ENCODE measurements around the gene AK2.
A peak's percentile ranks its signal among the peaks of the same experiment; 100 is the strongest.
"Not testable (repeated sequence)": the region's sequence is repeated elsewhere in the genome, so short reads cannot be mapped to it uniquely, and the experiment has no call there.

The AK2 gene

GRCh38 chr1:32997381-32997891 is 39.2 kb downstream of the AK2 start:
- DNase-seq, result no peak

- DNase-seq, result not testable (repeated sequence)
Observed at GRCh38 chr1:32993324-32993636, 43.4 kb downstream of the AK2 start.

GRCh38 chr1:32992489-32993323 is 44.0 kb downstream of the AK2 start:
- DNase-seq, result peak; percentile 27

GRCh38 chr1:32991819-32992488 is 44.7 kb downstream of the AK2 start:
- DNase-seq, result no peak

- no peak for DNase-seq
Observed at GRCh38 chr1:32991386-32991785, 45.3 kb downstream of the AK2 start.

- no peak for DNase-seq
Observed at GRCh38 chr1:32990887-32991286, 45.8 kb downstream of the AK2 start.

GRCh38 chr1:32989160-32990050 is 47.3 kb downstream of the AK2 start:
- DNase-seq, result peak; percentile 2

- no peak for DNase-seq
Observed at GRCh38 chr1:32988665-32989064, 48.0 kb downstream of the AK2 start.

- no peak for DNase-seq
Observed at GRCh38 chr1:32985226-32985625, 51.5 kb downstream of the AK2 start.

GRCh38 chr1:32984455-32985171 is 52.1 kb downstream of the AK2 start:
- DNase-seq, result peak; percentile 53

- DNase-seq, result no peak
Observed at GRCh38 chr1:32984090-32984454, 52.6 kb downstream of the AK2 start.

GRCh38 chr1:32983020-32983419 is 53.7 kb downstream of the AK2 start:
- DNase-seq, result no peak

GRCh38 chr1:32981003-32981901 is 55.4 kb downstream of the AK2 start:
- peak; percentile 53 for DNase-seq

GRCh38 chr1:32980080-32980479 is 56.6 kb downstream of the AK2 start:
- DNase-seq, result no peak

- no peak for DNase-seq
Observed at GRCh38 chr1:32978854-32979253, 57.8 kb downstream of the AK2 start.

GRCh38 chr1:32977546-32978087 is 59.1 kb downstream of the AK2 start:
- DNase-seq, result no peak

GRCh38 chr1:32975055-32975454 is 61.6 kb downstream of the AK2 start:
- not testable (repeated sequence) for DNase-seq

GRCh38 chr1:32973458-32973857 is 63.2 kb downstream of the AK2 start:
- DNase-seq, result not testable (repeated sequence)

- DNase-seq, result no peak
Observed at GRCh38 chr1:32972814-32973428, 63.8 kb downstream of the AK2 start.

- DNase-seq, result no peak
Observed at GRCh38 chr1:32971576-32971975, 65.1 kb downstream of the AK2 start.

- DNase-seq, result no peak
Observed at GRCh38 chr1:32971156-32971555, 65.5 kb downstream of the AK2 start.

All from T-helper 9 cell (primary cell).